Measurements from ENCODE around the gene ADAD2.

GRCh38 chr16:84194018-84194417 is 3.1 kb downstream of the ADAD2 start:
- TF ChIP-seq RAD21 (CRISPR knock-in tag; conservative IDR thresholded peaks at IDR 0.05 in 1 of 2, IDR thresholded peaks at IDR 0.05 in 1 of 2) (no peak), ATF7 (IDR thresholded peaks at IDR 0.05) (no peak), TARDBP (IDR thresholded peaks at IDR 0.05) (no peak), TRIM24 (IDR thresholded peaks at IDR 0.05) (no peak), GABPA (tag; conservative IDR thresholded peaks at IDR 0.05; ENCODE audit: low read depth) (no peak), CUX1 (CRISPR knock-in tag; IDR thresholded peaks at IDR 0.05) (no peak), POLR2AphosphoS5 (IDR thresholded peaks at IDR 0.05; ENCODE audit: control insufficient read depth, insufficient read depth, low read depth, low read length) (no peak), KLF6 (CRISPR knock-in tag; IDR thresholded peaks at IDR 0.05; ENCODE audit: borderline replicate concordance) (no peak), RB1 (IDR thresholded peaks at IDR 0.05; ENCODE audit: low read depth) (no peak), ZNF3 (CRISPR knock-in tag; IDR thresholded peaks at IDR 0.05) (no peak)
- TF ChIP-seq, protein P1, sequence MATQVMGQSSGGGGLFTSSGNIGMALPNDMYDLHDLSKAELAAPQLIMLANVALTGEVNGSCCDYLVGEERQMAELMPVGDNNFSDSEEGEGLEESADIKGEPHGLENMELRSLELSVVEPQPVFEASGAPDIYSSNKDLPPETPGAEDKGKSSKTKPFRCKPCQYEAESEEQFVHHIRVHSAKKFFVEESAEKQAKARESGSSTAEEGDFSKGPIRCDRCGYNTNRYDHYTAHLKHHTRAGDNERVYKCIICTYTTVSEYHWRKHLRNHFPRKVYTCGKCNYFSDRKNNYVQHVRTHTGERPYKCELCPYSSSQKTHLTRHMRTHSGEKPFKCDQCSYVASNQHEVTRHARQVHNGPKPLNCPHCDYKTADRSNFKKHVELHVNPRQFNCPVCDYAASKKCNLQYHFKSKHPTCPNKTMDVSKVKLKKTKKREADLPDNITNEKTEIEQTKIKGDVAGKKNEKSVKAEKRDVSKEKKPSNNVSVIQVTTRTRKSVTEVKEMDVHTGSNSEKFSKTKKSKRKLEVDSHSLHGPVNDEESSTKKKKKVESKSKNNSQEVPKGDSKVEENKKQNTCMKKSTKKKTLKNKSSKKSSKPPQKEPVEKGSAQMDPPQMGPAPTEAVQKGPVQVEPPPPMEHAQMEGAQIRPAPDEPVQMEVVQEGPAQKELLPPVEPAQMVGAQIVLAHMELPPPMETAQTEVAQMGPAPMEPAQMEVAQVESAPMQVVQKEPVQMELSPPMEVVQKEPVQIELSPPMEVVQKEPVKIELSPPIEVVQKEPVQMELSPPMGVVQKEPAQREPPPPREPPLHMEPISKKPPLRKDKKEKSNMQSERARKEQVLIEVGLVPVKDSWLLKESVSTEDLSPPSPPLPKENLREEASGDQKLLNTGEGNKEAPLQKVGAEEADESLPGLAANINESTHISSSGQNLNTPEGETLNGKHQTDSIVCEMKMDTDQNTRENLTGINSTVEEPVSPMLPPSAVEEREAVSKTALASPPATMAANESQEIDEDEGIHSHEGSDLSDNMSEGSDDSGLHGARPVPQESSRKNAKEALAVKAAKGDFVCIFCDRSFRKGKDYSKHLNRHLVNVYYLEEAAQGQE (IDR thresholded peaks at IDR 0.05; ENCODE audit: borderline replicate concordance) = no peak
- TF ChIP-seq, protein P1 (CRISPR knock-in tag; IDR thresholded peaks at IDR 0.05; ENCODE audit: low read depth) = no peak
- TF ChIP-seq, protein P2, sequence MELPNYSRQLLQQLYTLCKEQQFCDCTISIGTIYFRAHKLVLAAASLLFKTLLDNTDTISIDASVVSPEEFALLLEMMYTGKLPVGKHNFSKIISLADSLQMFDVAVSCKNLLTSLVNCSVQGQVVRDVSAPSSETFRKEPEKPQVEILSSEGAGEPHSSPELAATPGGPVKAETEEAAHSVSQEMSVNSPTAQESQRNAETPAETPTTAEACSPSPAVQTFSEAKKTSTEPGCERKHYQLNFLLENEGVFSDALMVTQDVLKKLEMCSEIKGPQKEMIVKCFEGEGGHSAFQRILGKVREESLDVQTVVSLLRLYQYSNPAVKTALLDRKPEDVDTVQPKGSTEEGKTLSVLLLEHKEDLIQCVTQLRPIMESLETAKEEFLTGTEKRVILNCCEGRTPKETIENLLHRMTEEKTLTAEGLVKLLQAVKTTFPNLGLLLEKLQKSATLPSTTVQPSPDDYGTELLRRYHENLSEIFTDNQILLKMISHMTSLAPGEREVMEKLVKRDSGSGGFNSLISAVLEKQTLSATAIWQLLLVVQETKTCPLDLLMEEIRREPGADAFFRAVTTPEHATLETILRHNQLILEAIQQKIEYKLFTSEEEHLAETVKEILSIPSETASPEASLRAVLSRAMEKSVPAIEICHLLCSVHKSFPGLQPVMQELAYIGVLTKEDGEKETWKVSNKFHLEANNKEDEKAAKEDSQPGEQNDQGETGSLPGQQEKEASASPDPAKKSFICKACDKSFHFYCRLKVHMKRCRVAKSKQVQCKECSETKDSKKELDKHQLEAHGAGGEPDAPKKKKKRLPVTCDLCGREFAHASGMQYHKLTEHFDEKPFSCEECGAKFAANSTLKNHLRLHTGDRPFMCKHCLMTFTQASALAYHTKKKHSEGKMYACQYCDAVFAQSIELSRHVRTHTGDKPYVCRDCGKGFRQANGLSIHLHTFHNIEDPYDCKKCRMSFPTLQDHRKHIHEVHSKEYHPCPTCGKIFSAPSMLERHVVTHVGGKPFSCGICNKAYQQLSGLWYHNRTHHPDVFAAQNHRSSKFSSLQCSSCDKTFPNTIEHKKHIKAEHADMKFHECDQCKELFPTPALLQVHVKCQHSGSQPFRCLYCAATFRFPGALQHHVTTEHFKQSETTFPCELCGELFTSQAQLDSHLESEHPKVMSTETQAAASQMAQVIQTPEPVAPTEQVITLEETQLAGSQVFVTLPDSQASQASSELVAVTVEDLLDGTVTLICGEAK (IDR thresholded peaks at IDR 0.05) = no peak
- TF ChIP-seq, protein P2 (CRISPR knock-in tag; IDR thresholded peaks at IDR 0.05) = no peak

All from K562 (cell line).